ENCODE results near the gene PITPNB.

- no peak for TF ChIP-seq CTCF (IDR thresholded peaks at IDR 0.05; ENCODE audit: low read depth, low read length, poor library complexity, severe bottlenecking)
- no peak for TF ChIP-seq EZH2phosphoT487 (IDR thresholded peaks at IDR 0.05; ENCODE audit: borderline replicate concordance, low read length)
Measured at GRCh38 chr22:27918341-27919221, 475 bp downstream of the PITPNB start.
